AG04449 (cell line): ENCODE measurements around the gene MMP23B.

Experiments used
- CTCF ChIA-PET: fragments of 350-600 bp; formaldehyde crosslinking; extraction: SDS; loops from one replicate; lab custom pipeline; 2021; ENCODE audit warnings: antibody characterized with exemption; lab: Yijun Ruan, JAX
- POLR2A ChIA-PET: fragments of 400-600, 350-600 bp; formaldehyde crosslinking; extraction: SDS; loops from one replicate; lab custom pipeline; 2020; ENCODE audit warnings: antibody characterized with exemption, inconsistent platforms; lab: Yijun Ruan, JAX
- DNase-seq: peaks from one replicate; pipeline ENCODE4 v3.0.0-alpha.2; 2010; ENCODE audit warnings: low read depth, low spot score
- H3K4me3 ChIP-seq: 2 replicates; pipeline ENCODE4 v1.5.1; 2011; ENCODE audit warnings: low read depth, mild to moderate bottlenecking, control low read depth, low read length
- TF ChIP-seq, protein P1 (sequence below): IDR thresholded peaks from one replicate; pipeline ENCODE4 v1.5.1; 2011; ENCODE audit warnings: mild to moderate bottlenecking, moderate library complexity, low read length, control low read depth, inconsistent platforms; ENCODE audit not compliant: insufficient read depth; ENCODE audit errors: missing control alignments

MMP23B gene

GRCh38 chr1:1602968-1603506 lies 28.9 kb upstream of the MMP23B start:
- CTCF ChIA-PET: no interaction called here
- TF ChIP-seq, protein P1, sequence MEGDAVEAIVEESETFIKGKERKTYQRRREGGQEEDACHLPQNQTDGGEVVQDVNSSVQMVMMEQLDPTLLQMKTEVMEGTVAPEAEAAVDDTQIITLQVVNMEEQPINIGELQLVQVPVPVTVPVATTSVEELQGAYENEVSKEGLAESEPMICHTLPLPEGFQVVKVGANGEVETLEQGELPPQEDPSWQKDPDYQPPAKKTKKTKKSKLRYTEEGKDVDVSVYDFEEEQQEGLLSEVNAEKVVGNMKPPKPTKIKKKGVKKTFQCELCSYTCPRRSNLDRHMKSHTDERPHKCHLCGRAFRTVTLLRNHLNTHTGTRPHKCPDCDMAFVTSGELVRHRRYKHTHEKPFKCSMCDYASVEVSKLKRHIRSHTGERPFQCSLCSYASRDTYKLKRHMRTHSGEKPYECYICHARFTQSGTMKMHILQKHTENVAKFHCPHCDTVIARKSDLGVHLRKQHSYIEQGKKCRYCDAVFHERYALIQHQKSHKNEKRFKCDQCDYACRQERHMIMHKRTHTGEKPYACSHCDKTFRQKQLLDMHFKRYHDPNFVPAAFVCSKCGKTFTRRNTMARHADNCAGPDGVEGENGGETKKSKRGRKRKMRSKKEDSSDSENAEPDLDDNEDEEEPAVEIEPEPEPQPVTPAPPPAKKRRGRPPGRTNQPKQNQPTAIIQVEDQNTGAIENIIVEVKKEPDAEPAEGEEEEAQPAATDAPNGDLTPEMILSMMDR: no peak
- DNase-seq: no peak
- H3K4me3 ChIP-seq: no peak overlapping the region
- POLR2A ChIA-PET: interaction anchor here (1.2 kb wide), 1 partner anchor 13 kb away, joined by 5 read pairs; the partner anchor contains the start of gene MIB2

GRCh38 chr1:1603671-1604373 lies 28.2 kb upstream of the MMP23B start:
- no peak overlapping the region for H3K4me3 ChIP-seq
- DNase-seq: no peak
- ChIA-PET POLR2A (interaction anchor here (1.2 kb wide), 1 partner anchor 12 kb away, joined by 5 read pairs; the partner anchor contains the start of gene MIB2), CTCF (interaction anchor here (1.2 kb wide), 1 partner anchor 10 kb away, joined by 4 read pairs; no protein-coding TSS in a partner anchor)
- TF ChIP-seq, protein P1: no peak

GRCh38 chr1:1604374-1605033 lies 27.5 kb upstream of the MMP23B start:
- ChIA-PET POLR2A (no interaction called here), CTCF (interaction anchor here (1.2 kb wide), 1 partner anchor 10 kb away, joined by 4 read pairs; no protein-coding TSS in a partner anchor)
- DNase-seq: no peak
- no peak overlapping the region for H3K4me3 ChIP-seq
- TF ChIP-seq, protein P1: no peak

DNA sequence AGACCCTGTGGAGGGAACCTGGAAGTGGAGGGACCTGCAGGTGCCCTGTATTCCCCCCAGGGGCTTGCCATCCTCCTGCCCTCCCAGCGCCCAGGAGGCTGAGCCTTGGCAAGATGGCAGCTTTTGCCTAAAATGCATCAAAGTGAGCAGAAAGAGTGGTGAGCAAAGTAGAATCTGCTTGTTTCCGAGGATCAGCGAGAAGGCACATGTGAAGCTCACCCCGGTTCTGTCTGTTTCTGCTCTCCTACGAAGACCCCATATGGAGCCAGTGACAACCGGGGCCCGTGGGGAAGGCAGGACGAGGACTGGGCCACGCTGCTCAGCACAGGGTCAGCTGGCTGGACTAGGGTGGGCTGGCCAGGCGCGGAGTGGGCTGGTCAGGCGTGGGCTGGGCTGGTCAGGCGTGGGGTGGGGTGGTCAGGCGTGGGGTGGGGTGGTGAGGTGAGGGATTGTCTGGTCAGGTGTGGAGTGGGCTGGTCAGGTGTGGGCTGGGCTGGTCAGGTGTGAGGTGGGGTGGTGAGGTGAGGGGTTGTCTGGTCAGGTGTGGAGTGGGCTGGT lies 26.9 kb upstream of the MMP23B start:
- no peak for DNase-seq
- ChIA-PET POLR2A (no interaction called here), CTCF (no interaction called here)
- H3K4me3 ChIP-seq: no peak overlapping the region
- TF ChIP-seq, protein P1: no peak

DNA sequence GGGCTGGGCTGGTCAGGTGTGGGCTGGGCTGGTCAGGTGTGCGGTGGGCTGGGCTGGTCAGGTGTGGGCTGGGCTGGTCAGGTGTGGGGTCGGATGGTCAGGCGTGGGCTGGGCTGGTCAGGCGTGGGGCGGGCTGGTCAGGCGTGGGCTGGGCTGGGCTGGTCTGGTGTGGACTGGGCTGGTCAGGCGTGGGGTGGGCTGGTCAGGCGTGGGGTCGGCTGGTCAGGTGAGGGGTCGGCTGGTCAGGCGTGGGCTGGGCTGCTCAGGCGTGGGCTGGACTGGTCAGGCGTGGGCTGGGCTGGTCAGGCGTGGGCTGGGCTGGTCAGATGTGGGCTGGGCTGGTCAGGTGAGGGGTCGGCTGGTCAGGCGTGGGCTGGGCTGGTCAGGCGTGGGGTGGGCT lies 26.2 kb upstream of the MMP23B start:
- no peak for DNase-seq
- CTCF ChIA-PET: no interaction called here
- H3K4me3 ChIP-seq: no peak overlapping the region
- POLR2A ChIA-PET: no interaction called here
- TF ChIP-seq, protein P1: no peak

GRCh38 chr1:1606232-1606631 lies 25.7 kb upstream of the MMP23B start:
- POLR2A ChIA-PET: interaction anchor here (1.2 kb wide), 1 partner anchor 9 kb away, joined by 3 read pairs; the partner anchor contains the start of gene MIB2
- no peak overlapping the region for H3K4me3 ChIP-seq
- CTCF ChIA-PET: no interaction called here
- TF ChIP-seq, protein P1: no peak
- no peak for DNase-seq
